ENCODE measurements around the gene ADNP2. TPM values are rescaled to one million over a fixed set of nuclear protein-coding genes. Genes with fewer than 3 reads are reported as not detected.

Gene ADNP2
- total RNA-seq, 1 experiment from 2014 or later = 40.5 TPM

DNA sequence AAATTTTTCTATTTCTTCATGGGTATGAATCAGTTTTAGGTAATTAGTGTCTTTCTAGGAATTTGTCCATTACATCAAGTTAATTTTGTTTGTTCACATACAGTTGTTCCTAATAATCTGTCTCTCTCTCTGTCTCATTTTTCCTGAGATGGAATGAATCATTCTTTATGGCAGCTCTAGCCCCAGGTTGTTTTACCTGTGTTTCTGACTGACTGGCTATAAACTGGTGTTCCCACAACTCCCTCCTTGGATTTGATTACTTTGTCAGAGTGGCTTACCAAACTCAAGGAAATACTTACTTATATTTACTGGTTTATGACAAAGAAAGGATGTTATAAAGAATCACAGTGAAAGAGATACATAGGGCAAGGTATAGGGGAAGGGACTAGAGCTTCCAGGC, 15.1 kb downstream of the ADNP2 start:
- ChIA-PET POLR2A (no interaction called here), CTCF (no interaction called here)
- H3K27me3 ChIP-seq (ENCODE audit: control insufficient read depth, insufficient read depth, low read length) = no peaks in the 10 kb centered on the region
- no TSS peak for BruUV-seq (replicated peaks)
- in situ Hi-C loops (cut with HindIII; ENCODE audit: low pct_unique_long_range_greater_than_20kb, low sequenced_read_pairs) = no loop called here
- H3K27ac ChIP-seq (ENCODE audit: low read length) = no peak overlapping the region
- no peaks in the 10 kb centered on the region for H3K4me1 ChIP-seq (ENCODE audit: control insufficient read depth, insufficient read depth, low read length)
- DNase-seq (ENCODE audit: low read depth, low spot score) (no peak), ATAC-seq (no peak)
- 0 out of 2 replicates have a peak, but pooled peaks cover 3% of the 10 kb centered on the region for H3K36me3 ChIP-seq (ENCODE audit: control insufficient read depth, insufficient read depth, low read length)
- TF ChIP-seq, protein P1, sequence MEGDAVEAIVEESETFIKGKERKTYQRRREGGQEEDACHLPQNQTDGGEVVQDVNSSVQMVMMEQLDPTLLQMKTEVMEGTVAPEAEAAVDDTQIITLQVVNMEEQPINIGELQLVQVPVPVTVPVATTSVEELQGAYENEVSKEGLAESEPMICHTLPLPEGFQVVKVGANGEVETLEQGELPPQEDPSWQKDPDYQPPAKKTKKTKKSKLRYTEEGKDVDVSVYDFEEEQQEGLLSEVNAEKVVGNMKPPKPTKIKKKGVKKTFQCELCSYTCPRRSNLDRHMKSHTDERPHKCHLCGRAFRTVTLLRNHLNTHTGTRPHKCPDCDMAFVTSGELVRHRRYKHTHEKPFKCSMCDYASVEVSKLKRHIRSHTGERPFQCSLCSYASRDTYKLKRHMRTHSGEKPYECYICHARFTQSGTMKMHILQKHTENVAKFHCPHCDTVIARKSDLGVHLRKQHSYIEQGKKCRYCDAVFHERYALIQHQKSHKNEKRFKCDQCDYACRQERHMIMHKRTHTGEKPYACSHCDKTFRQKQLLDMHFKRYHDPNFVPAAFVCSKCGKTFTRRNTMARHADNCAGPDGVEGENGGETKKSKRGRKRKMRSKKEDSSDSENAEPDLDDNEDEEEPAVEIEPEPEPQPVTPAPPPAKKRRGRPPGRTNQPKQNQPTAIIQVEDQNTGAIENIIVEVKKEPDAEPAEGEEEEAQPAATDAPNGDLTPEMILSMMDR (IDR thresholded peaks at IDR 0.05) = no peak
- TF ChIP-seq TCF7L2 (IDR thresholded peaks at IDR 0.05; ENCODE audit: low read depth, low read length) (no peak), POLR2AphosphoS5 (IDR thresholded peaks at IDR 0.05; ENCODE audit: low read depth, low read length) (no peak), REST (IDR thresholded peaks at IDR 0.05; ENCODE audit: insufficient read depth in 1 of 2, low read depth in 2 of 2, low read length in 1 of 2) (no peak), SIN3A (IDR thresholded peaks at IDR 0.05; ENCODE audit: borderline replicate concordance, insufficient read depth, low read depth, low read length) (no peak)
- intact Hi-C loops (cut with micrococcal nuclease; ENCODE audit: unreplicated experiment) = no loop called here
- no peak overlapping the region for H3K4me3 ChIP-seq (ENCODE audit: low read depth in 2 of 2, low read length in 2 of 2)
- H3K9me3 ChIP-seq (ENCODE audit: control insufficient read depth, insufficient read depth, low read depth, low read length) = no peaks in the 10 kb centered on the region

- POLR2A ChIA-PET = interaction anchor here (0.6 kb wide), 1 partner anchor 159 kb away, joined by 3 read pairs; no protein-coding TSS in a partner anchor
- H3K4me3 ChIP-seq (ENCODE audit: low read depth in 2 of 2, low read length in 2 of 2) = no peak overlapping the region
- no peaks in the 10 kb centered on the region for H3K9me3 ChIP-seq (ENCODE audit: control insufficient read depth, insufficient read depth, low read depth, low read length)
- H3K27ac ChIP-seq (ENCODE audit: low read length) = no peak overlapping the region
- ATAC-seq = no peak
- H3K4me1 ChIP-seq (ENCODE audit: control insufficient read depth, insufficient read depth, low read length) = no peaks in the 10 kb centered on the region
- H3K27me3 ChIP-seq (ENCODE audit: control insufficient read depth, insufficient read depth, low read length) = no peaks in the 10 kb centered on the region
- in situ Hi-C loops (cut with HindIII; ENCODE audit: low pct_unique_long_range_greater_than_20kb, low sequenced_read_pairs) = no loop called here
- BruUV-seq (replicated peaks) = no TSS peak
- no peak for DNase-seq (ENCODE audit: low read depth, low spot score)
- CTCF ChIA-PET = interaction anchor here (0.6 kb wide), 1 partner anchor 832 kb away, joined by 7 read pairs; no protein-coding TSS in a partner anchor
- no peak for TF ChIP-seq SIN3A (IDR thresholded peaks at IDR 0.05; ENCODE audit: borderline replicate concordance, insufficient read depth, low read depth, low read length)
- TF ChIP-seq TCF7L2 (IDR thresholded peaks at IDR 0.05; ENCODE audit: low read depth, low read length) = no peak
- TF ChIP-seq REST (IDR thresholded peaks at IDR 0.05; ENCODE audit: insufficient read depth in 1 of 2, low read depth in 2 of 2, low read length in 1 of 2) = no peak
- TF ChIP-seq, protein P1 (IDR thresholded peaks at IDR 0.05) = no peak
- no peak for TF ChIP-seq POLR2AphosphoS5 (IDR thresholded peaks at IDR 0.05; ENCODE audit: low read depth, low read length)
- intact Hi-C loops (cut with micrococcal nuclease; ENCODE audit: unreplicated experiment) = no loop called here
- no peaks in the 10 kb centered on the region for H3K36me3 ChIP-seq (ENCODE audit: control insufficient read depth, insufficient read depth, low read length)
These were observed 17.7 kb downstream of the ADNP2 start for GRCh38 chr18:80126797-80127196.
